NCI-H446 (cell line): Measurements from ENCODE around the gene ABHD12.
"Not testable (repeated sequence)": the region's sequence is repeated elsewhere in the genome, so short reads cannot be mapped to it uniquely, and the experiment has no call there.

Experiments
- DNase-seq, 2 experiments: peaks; one replicate each; lab custom pipeline; 2025; lab: John Stamatoyannopoulos, UW

ABHD12 gene

GRCh38 chr20:25353747-25354705 lies 36.6 kb downstream of the ABHD12 start:
- DNase-seq, result no peak

GRCh38 chr20:25353353-25353746 lies 37.3 kb downstream of the ABHD12 start:
- no peak for DNase-seq

GRCh38 chr20:25352746-25353145 lies 37.9 kb downstream of the ABHD12 start:
- DNase-seq, result no peak

- DNase-seq, result no peak
Observed at GRCh38 chr20:25351024-25351360, 39.6 kb downstream of the ABHD12 start.

- no peak for DNase-seq
Observed at GRCh38 chr20:25346349-25346748, 44.3 kb downstream of the ABHD12 start.

- DNase-seq, result no peak
Observed at GRCh38 chr20:25345721-25346120, 44.9 kb downstream of the ABHD12 start.

GRCh38 chr20:25344634-25345033 lies 46.0 kb downstream of the ABHD12 start:
- DNase-seq, result no peak

GRCh38 chr20:25341716-25342680 lies 48.6 kb downstream of the ABHD12 start:
- DNase-seq, result no peak

GRCh38 chr20:25340380-25340779 lies 50.3 kb downstream of the ABHD12 start:
- DNase-seq, result no peak

- no peak for DNase-seq
Observed at GRCh38 chr20:25339608-25340007, 51.0 kb downstream of the ABHD12 start.

- no peak for DNase-seq
Observed at GRCh38 chr20:25338112-25339023, 52.3 kb downstream of the ABHD12 start.

- DNase-seq, result no peak
Observed at GRCh38 chr20:25336561-25337422, 53.8 kb downstream of the ABHD12 start.

- not testable (repeated sequence) for DNase-seq
Observed at GRCh38 chr20:25334972-25335371, 55.7 kb downstream of the ABHD12 start.

- no peak for DNase-seq
Observed at GRCh38 chr20:25328954-25329498, 61.6 kb downstream of the ABHD12 start.

- DNase-seq, result no peak
Observed at GRCh38 chr20:25327521-25328235, 63.0 kb downstream of the ABHD12 start.

GRCh38 chr20:25325997-25326396 lies 64.6 kb downstream of the ABHD12 start:
- DNase-seq, result no peak

- no peak for DNase-seq
Observed at GRCh38 chr20:25325073-25325472, 65.6 kb downstream of the ABHD12 start.

GRCh38 chr20:25324412-25324811 lies 66.2 kb downstream of the ABHD12 start:
- DNase-seq, result no peak

- DNase-seq, result no peak
Observed at GRCh38 chr20:25323496-25324246, 67.0 kb downstream of the ABHD12 start.
